GM23248 (cell line): ENCODE measurements around the gene SLC43A2.

Source experiments
- EZH2 ChIP-seq: fragments of 200-600 bp; sonication (generic); IDR thresholded peaks from 2 replicates; pipeline ENCODE4 v1.6.1; 2018; ENCODE audit warnings: antibody characterized with exemption, mild to moderate bottlenecking; ENCODE audit not compliant: insufficient read depth, poor library complexity, severe bottlenecking
- EZH2phosphoT487 ChIP-seq: fragments of 200-600 bp; sonication (generic); IDR thresholded peaks from 2 replicates; pipeline ENCODE4 v1.6.1; 2018; ENCODE audit warnings: antibody characterized with exemption, moderate library complexity, mild to moderate bottlenecking, low read depth; ENCODE audit not compliant: insufficient read depth

DNA sequence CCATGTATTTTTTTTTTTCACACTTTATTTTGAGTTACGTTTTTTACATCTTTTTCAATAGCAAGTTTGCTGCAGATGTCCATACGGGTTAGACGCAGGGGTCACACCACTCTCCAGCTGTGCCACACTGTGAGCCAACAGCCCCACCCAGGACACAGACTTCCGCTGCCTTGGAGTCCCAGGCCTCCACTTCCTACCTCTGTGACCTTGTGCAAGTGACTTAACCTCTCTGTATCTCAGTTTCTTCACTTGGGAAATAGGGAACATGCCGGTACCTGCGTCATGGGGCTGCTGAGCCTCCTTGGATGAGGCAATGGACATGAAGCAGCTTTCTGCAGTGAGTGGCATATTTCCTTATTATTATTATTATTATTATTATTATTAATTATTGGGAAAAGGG lies 62.8 kb downstream of the SLC43A2 start:
- TF ChIP-seq EZH2 (no peak), EZH2phosphoT487 (no peak)
